GM11168 (cell line): ENCODE results near the gene CDH4.

ENCODE experiments used
- in situ Hi-C: fragments of 300-500 bp; cut with MboI; formaldehyde crosslinking; loops from one replicate; pipeline ENCODE4 v1.12.0; 2022; ENCODE audit warnings: low sequenced_read_pairs; ENCODE audit not compliant: unreplicated experiment

Gene CDH4

GRCh38 chr20:61931476-61932198 lies 679.6 kb downstream of the CDH4 start:
- in situ Hi-C loops = no loop called here

GRCh38 chr20:61932199-61932592 lies 680.1 kb downstream of the CDH4 start:
- in situ Hi-C loops = no loop called here

GRCh38 chr20:61932711-61933480 lies 680.8 kb downstream of the CDH4 start:
- in situ Hi-C loops = no loop called here

GRCh38 chr20:61933481-61933950 lies 681.5 kb downstream of the CDH4 start:
- in situ Hi-C loops = no loop called here

GRCh38 chr20:61933951-61934715 lies 682.1 kb downstream of the CDH4 start:
- in situ Hi-C loops = no loop called here

GRCh38 chr20:61934716-61935530 lies 682.9 kb downstream of the CDH4 start:
- in situ Hi-C loops = no loop called here

- in situ Hi-C loops = no loop called here
These were observed 684.1 kb downstream of the CDH4 start for GRCh38 chr20:61935926-61936700.

GRCh38 chr20:61936701-61937131 lies 684.7 kb downstream of the CDH4 start:
- in situ Hi-C loops = no loop called here

- in situ Hi-C loops = no loop called here
These were observed 685.3 kb downstream of the CDH4 start for GRCh38 chr20:61937146-61937962.

- in situ Hi-C loops = no loop called here
These were observed 686.1 kb downstream of the CDH4 start for GRCh38 chr20:61937963-61938838.

- in situ Hi-C loops = no loop called here
These were observed 687.0 kb downstream of the CDH4 start for GRCh38 chr20:61938839-61939690.

GRCh38 chr20:61939691-61940360 lies 687.8 kb downstream of the CDH4 start:
- in situ Hi-C loops = no loop called here

GRCh38 chr20:61940491-61940890 lies 688.4 kb downstream of the CDH4 start:
- in situ Hi-C loops = no loop called here

GRCh38 chr20:61940976-61941720 lies 689.1 kb downstream of the CDH4 start:
- in situ Hi-C loops = no loop called here

GRCh38 chr20:61941721-61942405 lies 689.8 kb downstream of the CDH4 start:
- in situ Hi-C loops = no loop called here
